Activated naive CD4-positive, alpha-beta T cell treated with anti-CD3 and anti-CD28 coated beads, Interleukin-2, amount 10 ng/mL, durations not matched to agents 7 days and 5 days (primary cell): ENCODE results near the gene PEX26.
"Not testable (repeated sequence)": the region's sequence is repeated elsewhere in the genome, so short reads cannot be mapped to it uniquely, and the experiment has no call there.

Experiments
- CTCF ChIA-PET: fragments of 350-600 bp; sonication (Branson Sonifier 250); formaldehyde crosslinking; loops from one replicate; lab custom pipeline; 2021; ENCODE audit warnings: antibody characterized with exemption; lab: Charles Lee
- DNase-seq: peaks from one replicate; pipeline ENCODE4 v3.0.0-alpha.2; 2020
- H3K27ac Mint-ChIP-seq: one replicate; pipeline ENCODE4 v1.8.0; 2021; ENCODE audit warnings: mild to moderate bottlenecking, moderate library complexity, mixed read lengths
- H3K27me3 Mint-ChIP-seq: one replicate; pipeline ENCODE4 v1.8.0; 2021; ENCODE audit warnings: mild to moderate bottlenecking, mixed read lengths
- H3K36me3 Mint-ChIP-seq: one replicate; pipeline ENCODE4 v1.8.0; 2021; ENCODE audit warnings: mixed read lengths
- H3K4me1 Mint-ChIP-seq: one replicate; pipeline ENCODE4 v1.8.0; 2021; ENCODE audit warnings: mixed read lengths
- H3K4me3 Mint-ChIP-seq: one replicate; pipeline ENCODE4 v1.8.0; 2021; ENCODE audit warnings: mild to moderate bottlenecking, moderate library complexity, mixed read lengths
- H3K9me3 Mint-ChIP-seq: one replicate; pipeline ENCODE4 v1.8.0; 2021; ENCODE audit warnings: mixed read lengths

The PEX26 gene

GRCh38 chr22:18087350-18087855 is 9.6 kb downstream of the PEX26 start:
- H3K9me3 Mint-ChIP-seq = no peaks in the 10 kb centered on the region
- no peak for DNase-seq
- H3K36me3 Mint-ChIP-seq = peaks cover 58% of the 10 kb centered on the region
- no peak overlapping the region for H3K4me3 Mint-ChIP-seq
- H3K27me3 Mint-ChIP-seq = no peaks in the 10 kb centered on the region
- no peak overlapping the region for H3K27ac Mint-ChIP-seq
- CTCF ChIA-PET = interaction anchor here (1.0 kb wide), 1 partner anchor 38 kb away, joined by 5 read pairs; no protein-coding TSS in a partner anchor
- peaks cover 23% of the 10 kb centered on the region for H3K4me1 Mint-ChIP-seq

- peaks cover 49% of the 10 kb centered on the region for H3K36me3 Mint-ChIP-seq
- no peak overlapping the region for H3K27ac Mint-ChIP-seq
- CTCF ChIA-PET = interaction anchor here (0.8 to 1.2 kb wide), 3 partner anchors 10 to 14 kb away, joined by 3 read pairs; partner anchors contain the start of gene PEX26
Measured at GRCh38 chr22:18088825-18089568, 11.2 kb downstream of the PEX26 start.

DNA sequence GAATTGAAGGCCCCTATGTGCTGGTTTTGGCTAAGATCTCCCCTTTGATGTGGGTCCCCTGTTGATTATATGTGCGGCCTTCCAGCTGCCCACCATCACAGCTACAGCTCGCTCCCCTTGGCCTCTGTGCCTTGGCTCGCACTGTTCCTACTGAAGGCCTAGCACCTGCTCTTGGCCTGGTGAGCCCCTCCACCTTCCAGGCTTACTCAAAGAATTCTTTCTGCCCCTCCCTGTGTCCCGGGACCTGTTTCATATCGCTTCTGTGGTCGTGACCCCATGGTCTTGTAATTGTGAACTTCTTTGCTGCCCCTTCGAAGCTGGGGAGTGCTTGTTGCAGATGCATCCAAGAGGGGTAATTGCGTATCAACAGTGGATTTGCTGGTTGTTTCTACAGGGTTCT is 12.5 kb downstream of the PEX26 start:
- CTCF ChIA-PET = no interaction called here
- Mint-ChIP-seq H3K4me1 (peaks cover 20% of the 10 kb centered on the region), H3K9me3 (no peaks in the 10 kb centered on the region), H3K27ac (no peak overlapping the region), H3K27me3 (no peaks in the 10 kb centered on the region), H3K4me3 (no peak overlapping the region), H3K36me3 (peaks cover 45% of the 10 kb centered on the region)
- no peak for DNase-seq

More at GRCh38 chr22:18088825-18089568, 11.2 kb downstream of the PEX26 start:
- no peak overlapping the region for H3K4me3 Mint-ChIP-seq
- no peak for DNase-seq
- H3K9me3 Mint-ChIP-seq = no peaks in the 10 kb centered on the region
- H3K27me3 Mint-ChIP-seq = no peaks in the 10 kb centered on the region
- peaks cover 20% of the 10 kb centered on the region for H3K4me1 Mint-ChIP-seq

DNA sequence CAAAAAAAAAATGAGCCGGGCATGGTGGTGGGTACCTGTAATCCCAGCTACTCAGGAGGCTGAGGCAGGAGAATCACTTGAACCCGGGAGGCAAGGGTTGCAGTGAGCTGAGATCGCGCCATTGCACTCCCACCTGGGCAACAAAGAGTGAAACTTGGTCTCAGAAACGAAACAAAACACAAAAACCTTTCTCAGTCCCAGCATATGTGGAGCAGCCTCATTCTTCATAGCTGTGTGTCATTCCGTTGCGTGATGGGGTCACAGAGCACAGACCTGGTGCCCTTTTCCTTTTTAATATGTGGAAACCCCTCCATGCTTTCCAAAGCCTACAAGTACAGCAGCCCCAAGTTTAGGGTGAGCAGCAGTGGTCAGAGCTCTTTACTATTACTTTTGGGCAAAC is 13.7 kb downstream of the PEX26 start:
- H3K4me1 Mint-ChIP-seq = peaks cover 20% of the 10 kb centered on the region
- H3K27ac Mint-ChIP-seq = peak overlapping the region; percentile 33
- CTCF ChIA-PET = no interaction called here
- no peaks in the 10 kb centered on the region for H3K9me3 Mint-ChIP-seq
- no peak for DNase-seq
- no peaks in the 10 kb centered on the region for H3K27me3 Mint-ChIP-seq
- H3K36me3 Mint-ChIP-seq = peaks cover 46% of the 10 kb centered on the region
- no peak overlapping the region for H3K4me3 Mint-ChIP-seq

- Mint-ChIP-seq H3K36me3 (peaks cover 49% of the 10 kb centered on the region), H3K9me3 (no peaks in the 10 kb centered on the region), H3K27ac (peak overlapping the region; percentile 77), H3K27me3 (no peaks in the 10 kb centered on the region), H3K4me3 (no peak overlapping the region), H3K4me1 (peaks cover 20% of the 10 kb centered on the region)
- DNase-seq = peak; percentile 32
- CTCF ChIA-PET = interaction anchor here (0.6 kb wide), 1 partner anchor 32 kb away, joined by 3 read pairs; no protein-coding TSS in a partner anchor
Measured at GRCh38 chr22:18091916-18092526, 14.2 kb downstream of the PEX26 start.

DNA sequence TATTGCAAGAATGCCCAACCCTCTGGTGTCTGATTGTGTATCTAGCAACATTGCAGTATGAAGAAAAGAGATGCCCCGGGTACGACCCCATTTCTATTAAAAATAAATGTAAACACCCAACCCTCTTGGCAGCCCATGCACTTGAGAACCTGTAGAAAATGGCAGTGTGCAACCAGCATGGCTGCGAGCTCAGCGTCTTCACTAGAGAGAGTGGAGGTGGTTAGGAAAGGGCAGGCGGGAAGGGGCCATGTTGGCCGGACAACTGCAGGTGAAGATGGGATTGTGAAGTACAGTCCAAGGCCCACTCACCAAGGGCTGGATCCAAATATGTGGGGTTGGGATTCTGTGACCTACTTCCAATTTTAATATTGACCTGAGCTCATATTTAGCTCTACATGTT is 15.9 kb downstream of the PEX26 start:
- H3K27ac Mint-ChIP-seq = no peak overlapping the region
- H3K36me3 Mint-ChIP-seq = peaks cover 37% of the 10 kb centered on the region
- H3K9me3 Mint-ChIP-seq = no peaks in the 10 kb centered on the region
- no peak overlapping the region for H3K4me3 Mint-ChIP-seq
- H3K4me1 Mint-ChIP-seq = peaks cover 20% of the 10 kb centered on the region
- CTCF ChIA-PET = no interaction called here
- DNase-seq = no peak
- no peaks in the 10 kb centered on the region for H3K27me3 Mint-ChIP-seq

DNA sequence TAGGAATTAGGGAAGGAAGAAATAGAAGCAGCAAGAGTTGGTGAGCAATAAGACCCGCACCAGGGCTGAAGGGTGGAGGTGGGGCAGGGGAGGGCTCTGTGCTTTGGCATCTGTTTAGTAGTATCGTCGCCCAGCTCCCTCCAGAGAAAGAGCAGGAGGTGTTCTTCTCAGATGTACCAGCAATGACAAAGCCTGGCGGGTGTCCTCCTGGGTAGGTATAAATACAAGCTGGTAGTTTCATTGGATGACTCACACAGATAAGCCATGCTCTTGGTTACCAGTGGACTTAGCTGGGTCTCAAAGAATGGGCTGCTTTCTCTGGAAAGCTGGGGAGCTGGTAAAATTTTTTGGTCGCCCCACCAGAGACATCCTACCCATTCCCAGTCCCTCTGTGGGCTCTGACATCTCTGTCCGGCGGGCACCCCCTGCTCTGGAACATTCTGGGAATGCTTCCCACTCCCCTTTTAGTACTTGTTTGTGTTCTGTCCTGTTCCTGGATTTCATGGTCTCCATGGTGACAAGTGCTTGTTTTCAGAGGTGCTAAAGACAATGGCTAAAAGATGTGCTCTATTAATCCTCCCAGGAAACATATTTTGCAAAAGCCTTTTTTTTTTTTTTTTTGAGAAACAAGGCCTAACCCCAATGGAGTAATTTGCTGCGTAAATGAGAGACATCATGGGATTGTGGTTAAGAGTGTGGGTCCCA is 17.5 kb downstream of the PEX26 start:
- Mint-ChIP-seq H3K36me3 (peaks cover 29% of the 10 kb centered on the region), H3K4me3 (no peak overlapping the region), H3K27me3 (no peaks in the 10 kb centered on the region), H3K9me3 (no peaks in the 10 kb centered on the region), H3K27ac (peak overlapping the region; percentile 16), H3K4me1 (peaks cover 12% of the 10 kb centered on the region)
- DNase-seq = no peak
- CTCF ChIA-PET = no interaction called here

DNA sequence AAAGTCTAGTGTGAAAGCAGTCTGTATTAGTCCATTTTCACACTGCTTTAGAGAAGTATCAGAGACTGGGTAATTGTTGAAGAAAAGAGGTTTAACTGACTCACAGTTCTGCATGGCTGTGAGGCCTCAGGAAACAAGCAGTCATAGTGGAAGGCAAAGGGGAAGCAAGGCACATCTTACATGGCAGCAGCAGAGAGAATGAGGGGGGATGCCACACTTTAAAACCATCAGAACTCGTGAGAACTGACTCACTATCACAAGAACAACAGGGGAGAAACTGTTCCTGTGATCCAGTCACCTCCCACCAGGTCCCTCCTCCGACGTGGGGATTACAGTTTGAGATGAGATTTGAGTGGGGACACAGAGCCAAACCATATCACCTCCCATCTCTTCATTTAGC is 19.0 kb downstream of the PEX26 start:
- Mint-ChIP-seq H3K27me3 (no peaks in the 10 kb centered on the region), H3K27ac (no peak overlapping the region), H3K9me3 (no peaks in the 10 kb centered on the region), H3K4me1 (peaks cover 5% of the 10 kb centered on the region), H3K36me3 (peaks cover 31% of the 10 kb centered on the region), H3K4me3 (no peak overlapping the region)
- DNase-seq = no peak
- CTCF ChIA-PET = no interaction called here

DNA sequence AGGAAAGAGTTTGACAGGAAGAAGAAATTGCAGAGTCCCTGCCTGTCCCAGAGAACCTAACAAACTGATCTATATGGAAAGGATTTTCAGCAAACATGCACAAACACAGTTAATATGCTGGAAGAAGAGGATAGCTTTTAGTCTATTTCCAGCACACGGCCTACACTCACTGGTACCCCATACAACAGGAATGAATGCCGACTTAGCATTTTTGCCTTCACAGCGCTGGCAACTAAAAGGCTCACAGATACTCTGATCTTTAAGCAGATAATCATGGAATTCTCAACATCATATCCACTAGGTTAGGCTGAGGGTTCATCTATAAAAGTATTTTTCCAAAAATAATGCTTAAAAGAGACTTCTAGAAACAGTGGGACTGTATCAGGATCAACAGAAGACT is 23.0 kb downstream of the PEX26 start:
- Mint-ChIP-seq H3K9me3 (peaks cover 7% of the 10 kb centered on the region), H3K27me3 (peaks cover 1% of the 10 kb centered on the region), H3K27ac (no peak overlapping the region), H3K4me3 (no peak overlapping the region), H3K4me1 (no peaks in the 10 kb centered on the region), H3K36me3 (peaks cover 36% of the 10 kb centered on the region)
- CTCF ChIA-PET = no interaction called here
- no peak for DNase-seq

GRCh38 chr22:18101536-18101935 is 23.7 kb downstream of the PEX26 start:
- Mint-ChIP-seq H3K27me3 (peaks cover 9% of the 10 kb centered on the region), H3K27ac (no peak overlapping the region), H3K36me3 (peaks cover 36% of the 10 kb centered on the region), H3K4me1 (no peaks in the 10 kb centered on the region), H3K4me3 (no peak overlapping the region), H3K9me3 (peaks cover 9% of the 10 kb centered on the region)
- CTCF ChIA-PET = no interaction called here
- DNase-seq = no peak

GRCh38 chr22:18103527-18104269 is 25.9 kb downstream of the PEX26 start:
- no peak for DNase-seq
- Mint-ChIP-seq H3K4me1 (no peaks in the 10 kb centered on the region), H3K36me3 (peaks cover 34% of the 10 kb centered on the region), H3K27me3 (peaks cover 22% of the 10 kb centered on the region), H3K27ac (no peak overlapping the region), H3K9me3 (peaks cover 13% of the 10 kb centered on the region), H3K4me3 (no peak overlapping the region)
- CTCF ChIA-PET = no interaction called here

DNA sequence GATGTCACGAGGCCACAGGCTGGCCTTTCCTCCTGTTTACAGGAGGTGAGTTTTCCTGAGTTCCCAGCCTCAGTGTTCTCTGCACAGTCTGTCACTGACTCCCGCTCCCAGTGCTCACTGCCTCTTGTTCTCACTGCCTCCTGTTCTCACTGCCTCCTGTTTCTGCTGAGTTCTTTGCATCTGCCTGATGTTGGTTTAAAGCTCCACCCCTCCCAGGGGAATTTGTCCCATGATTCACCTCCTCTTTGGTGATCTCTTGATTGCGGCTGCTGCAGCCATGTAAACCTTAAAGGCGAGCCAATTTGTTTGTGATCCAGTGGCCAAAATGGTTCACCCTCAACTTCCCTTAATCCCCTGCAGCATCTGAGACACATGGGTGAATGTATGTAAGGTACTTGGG is 26.8 kb downstream of the PEX26 start:
- H3K27me3 Mint-ChIP-seq = peaks cover 29% of the 10 kb centered on the region
- peaks cover 32% of the 10 kb centered on the region for H3K36me3 Mint-ChIP-seq
- peaks cover 13% of the 10 kb centered on the region for H3K9me3 Mint-ChIP-seq
- CTCF ChIA-PET = no interaction called here
- no peak overlapping the region for H3K4me3 Mint-ChIP-seq
- H3K27ac Mint-ChIP-seq = no peak overlapping the region
- peaks cover 2% of the 10 kb centered on the region for H3K4me1 Mint-ChIP-seq
- no peak for DNase-seq

- H3K4me3 Mint-ChIP-seq, DNase-seq, H3K27ac Mint-ChIP-seq, CTCF ChIA-PET: not testable (repeated sequence)
- H3K36me3 Mint-ChIP-seq = peaks cover 31% of the 10 kb centered on the region
- peaks cover 43% of the 10 kb centered on the region for H3K27me3 Mint-ChIP-seq
- peaks cover 13% of the 10 kb centered on the region for H3K9me3 Mint-ChIP-seq
- H3K4me1 Mint-ChIP-seq = peaks cover 13% of the 10 kb centered on the region
Measured at GRCh38 chr22:18105981-18106380, 28.2 kb downstream of the PEX26 start.
